ENCODE data around the gene TRAF3IP3.

TRAF3IP3 gene

GRCh38 chr1:209802117-209802779 is 46.4 kb downstream of the TRAF3IP3 start:
- DNase-seq (ENCODE audit: low read depth in 2 of 2) = no peak

GRCh38 chr1:209802780-209803152 is 46.9 kb downstream of the TRAF3IP3 start:
- no peak for DNase-seq (ENCODE audit: low read depth in 2 of 2)

- no peak for DNase-seq (ENCODE audit: low read depth in 2 of 2)
These were observed 47.7 kb downstream of the TRAF3IP3 start for GRCh38 chr1:209803568-209803967.

- no peak for DNase-seq (ENCODE audit: low read depth in 2 of 2)
These were observed 49.5 kb downstream of the TRAF3IP3 start for GRCh38 chr1:209805341-209805781.

GRCh38 chr1:209805875-209806760 is 50.3 kb downstream of the TRAF3IP3 start, which contains the start of gene IRF6:
IRF6 (minus strand) TSS chr1:209806142; CDS start chr1:209801413, 4,729 bp downstream.
- peak in 1 of 2 experiments; percentile 45 for DNase-seq (ENCODE audit: low read depth in 2 of 2)

GRCh38 chr1:209807509-209807908 is 51.7 kb downstream of the TRAF3IP3 start:
- no peak for DNase-seq (ENCODE audit: low read depth in 2 of 2)

- DNase-seq (ENCODE audit: low read depth in 2 of 2) = no peak
These were observed 52.3 kb downstream of the TRAF3IP3 start for GRCh38 chr1:209808059-209808581.

- no peak for DNase-seq (ENCODE audit: low read depth in 2 of 2)
These were observed 53.8 kb downstream of the TRAF3IP3 start for GRCh38 chr1:209809611-209810010.

GRCh38 chr1:209810783-209811182 is 54.9 kb downstream of the TRAF3IP3 start:
- no peak for DNase-seq (ENCODE audit: low read depth in 2 of 2)

GRCh38 chr1:209813902-209814301 is 58.0 kb downstream of the TRAF3IP3 start:
- no peak for DNase-seq (ENCODE audit: low read depth in 2 of 2)

GRCh38 chr1:209815490-209815889 is 59.6 kb downstream of the TRAF3IP3 start:
- DNase-seq (ENCODE audit: low read depth in 2 of 2) = no peak

GRCh38 chr1:209815931-209816341 is 60.1 kb downstream of the TRAF3IP3 start:
- no peak for DNase-seq (ENCODE audit: low read depth in 2 of 2)

GRCh38 chr1:209816923-209817322 is 61.1 kb downstream of the TRAF3IP3 start:
- DNase-seq (ENCODE audit: low read depth in 2 of 2) = no peak

- DNase-seq (ENCODE audit: low read depth in 2 of 2) = no peak
These were observed 61.8 kb downstream of the TRAF3IP3 start for GRCh38 chr1:209817691-209818090.

GRCh38 chr1:209819058-209819457 is 63.2 kb downstream of the TRAF3IP3 start:
- DNase-seq (ENCODE audit: low read depth in 2 of 2) = no peak

- DNase-seq (ENCODE audit: low read depth in 2 of 2) = no peak
These were observed 65.1 kb downstream of the TRAF3IP3 start for GRCh38 chr1:209820986-209821385.

GRCh38 chr1:209822706-209823105 is 66.9 kb downstream of the TRAF3IP3 start:
- no peak for DNase-seq (ENCODE audit: low read depth in 2 of 2)

GRCh38 chr1:209823143-209824041 is 67.5 kb downstream of the TRAF3IP3 start:
- DNase-seq (ENCODE audit: low read depth in 2 of 2) = no peak

GRCh38 chr1:209825591-209826434 is 70.0 kb downstream of the TRAF3IP3 start:
- DNase-seq (ENCODE audit: low read depth in 2 of 2) = no peak

- DNase-seq (ENCODE audit: low read depth in 2 of 2) = peak; percentile 83 to 90
These were observed 71.8 kb downstream of the TRAF3IP3 start, which contains the start of gene UTP25 for GRCh38 chr1:209827384-209828262. UTP25 (plus strand) TSS chr1:209827972; CDS start chr1:209828064, 92 bp downstream.
